Erythroblast (primary cell): ENCODE results near the gene RELB.

ENCODE experiments used
- GATA1 ChIP-seq: IDR thresholded peaks from 2 replicates; pipeline ENCODE4 v1.6.1; 2011; ENCODE audit warnings: low read depth, mild to moderate bottlenecking, control low read depth, low read length, moderate library complexity
- POLR2A ChIP-seq: IDR thresholded peaks from 2 replicates; pipeline ENCODE4 v1.6.1; 2011; ENCODE audit warnings: mild to moderate bottlenecking, low read length

GRCh38 chr19:44961821-44962220, 39.4 kb upstream of the RELB start:
- TF ChIP-seq POLR2A: no peak
- TF ChIP-seq GATA1: no peak
